MM.1S (cell line): ENCODE results near the gene PSMD1.
A peak's percentile ranks its signal among the peaks of the same experiment; 100 is the strongest.

Experiments used
- DNase-seq: peaks from one replicate; pipeline ENCODE4 v3.0.0-alpha.2; 2015
- H2AFZ ChIP-seq: fragments of 300-600 bp; sonication (generic); 2 replicates; pipeline ENCODE4 v1.6.0; 2016; ENCODE audit warnings: antibody characterized with exemption, low read length
- H3F3A ChIP-seq: fragments of 300-600 bp; sonication (generic); 2 replicates; pipeline ENCODE4 v1.6.1; 2016; ENCODE audit warnings: mild to moderate bottlenecking, antibody characterized with exemption, low read length, moderate library complexity, mixed read lengths; ENCODE audit not compliant: insufficient read depth
- H3K27ac ChIP-seq: fragments of 300-600 bp; sonication (generic); 2 replicates; pipeline ENCODE4 v1.5.1; 2016; ENCODE audit warnings: mild to moderate bottlenecking, low read length
- H3K27me3 ChIP-seq: fragments of 300-600 bp; sonication (generic); replicated peaks from 2 replicates; pipeline ENCODE4 v1.6.0; 2016; ENCODE audit warnings: low read length; ENCODE audit not compliant: insufficient read depth
- H3K36me3 ChIP-seq: fragments of 300-600 bp; sonication (generic); replicated peaks from 2 replicates; pipeline ENCODE4 v1.6.1; 2016; ENCODE audit warnings: mild to moderate bottlenecking, low read length, mixed read lengths; ENCODE audit not compliant: insufficient read depth
- H3K4me1 ChIP-seq: fragments of 300-600 bp; sonication (generic); 2 replicates; pipeline ENCODE4 v1.6.1; 2016; ENCODE audit warnings: low read length, mixed read lengths
- H3K4me2 ChIP-seq: fragments of 300-600 bp; sonication (generic); 2 replicates; pipeline ENCODE4 v1.6.0; 2016; ENCODE audit warnings: low read depth, low read length
- H3K4me3 ChIP-seq: fragments of 300-600 bp; sonication (generic); 2 replicates; pipeline ENCODE4 v1.5.1; 2016; ENCODE audit warnings: low read length, mixed read lengths
- H3K79me2 ChIP-seq: fragments of 300-600 bp; sonication (generic); 2 replicates; pipeline ENCODE4 v1.6.1; 2016; ENCODE audit warnings: mixed run types, low read length, mixed read lengths
- H3K9ac ChIP-seq: fragments of 300-600 bp; sonication (generic); 2 replicates; pipeline ENCODE4 v1.6.1; 2016; ENCODE audit warnings: low read length, mixed read lengths
- H3K9me2 ChIP-seq: fragments of 300-600 bp; sonication (generic); replicated peaks from 2 replicates; pipeline ENCODE4 v1.6.1; 2016; ENCODE audit warnings: mild to moderate bottlenecking, low read length, mixed read lengths; ENCODE audit not compliant: insufficient read depth
- H3K9me3 ChIP-seq: fragments of 300-600 bp; sonication (generic); replicated peaks from 2 replicates; pipeline ENCODE4 v1.6.1; 2016; ENCODE audit warnings: mild to moderate bottlenecking, low read length, mixed read lengths; ENCODE audit not compliant: insufficient read depth
- H4K20me1 ChIP-seq: fragments of 300-600 bp; sonication (generic); 2 replicates; pipeline ENCODE4 v1.6.1; 2016; ENCODE audit warnings: mild to moderate bottlenecking, low read length, moderate library complexity, mixed read lengths; ENCODE audit not compliant: insufficient read depth
- EZH2 ChIP-seq: fragments of 300-600 bp; sonication (generic); optimal IDR thresholded peaks from 2 replicates; pipeline ENCODE3; 2017; ENCODE audit warnings: low read depth, mild to moderate bottlenecking, antibody characterized with exemption, low read length, mixed read lengths
- EZH2phosphoT487 ChIP-seq: fragments of 300-600 bp; sonication (generic); IDR thresholded peaks from 2 replicates; pipeline ENCODE4 v1.6.1; 2018; ENCODE audit warnings: antibody characterized with exemption, low read length
- TF ChIP-seq, protein P1 (sequence below): fragments of 300-600 bp; sonication (generic); IDR thresholded peaks from 2 replicates; pipeline ENCODE4 v1.5.1; 2016; ENCODE audit warnings: antibody characterized with exemption, low read length, mixed read lengths

The PSMD1 gene

DNA sequence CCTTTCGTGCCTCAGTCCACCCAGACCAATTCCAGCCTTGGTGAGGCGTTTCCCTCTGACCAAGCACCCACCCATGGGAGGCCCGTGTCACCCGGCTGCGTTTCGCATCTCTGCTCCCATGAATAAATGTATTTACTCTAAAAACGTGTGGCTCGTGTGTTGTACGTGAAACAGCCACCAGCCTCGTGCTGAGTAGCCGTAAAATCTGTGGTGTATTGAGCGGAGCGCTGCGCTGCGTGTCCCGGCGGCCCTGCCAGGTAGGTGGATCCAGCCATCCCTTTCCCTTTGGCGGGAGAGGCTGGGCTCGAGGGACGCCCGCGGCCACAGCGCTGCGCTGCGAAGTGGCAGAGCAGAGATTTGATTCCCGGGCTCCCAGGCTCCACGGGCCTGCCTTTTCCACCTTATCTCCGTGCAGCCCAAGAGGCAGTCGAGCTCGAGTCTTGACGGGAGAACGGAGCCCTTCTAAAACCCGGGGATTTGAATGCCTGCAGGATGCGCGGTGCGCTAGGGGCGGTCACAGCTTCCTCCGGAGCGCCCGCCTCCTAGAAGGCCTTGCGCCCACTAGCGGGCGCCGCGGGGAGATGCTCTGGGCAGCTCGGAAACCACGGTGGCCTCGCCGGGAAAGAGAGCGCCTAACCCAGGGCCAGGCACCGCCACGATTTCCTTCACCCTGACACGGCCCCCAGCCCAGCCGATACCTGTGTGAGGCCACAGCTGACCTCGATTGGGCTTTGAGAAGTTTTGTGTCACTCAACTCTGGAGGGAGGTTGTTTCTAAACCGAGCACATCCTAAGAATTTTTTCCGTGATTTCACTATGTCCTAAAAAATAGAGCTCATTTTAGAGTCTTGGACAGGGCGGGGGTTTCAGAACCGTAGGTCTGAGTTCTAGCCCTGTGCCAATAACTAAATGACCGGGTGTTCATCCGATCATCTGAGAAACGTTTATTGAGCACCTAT is 3.9 kb upstream of the PSMD1 start:
- Histone ChIP-seq H3F3A (no peaks in the 10 kb centered on the region), H3K9me3 (no peaks in the 10 kb centered on the region), H3K4me2 (peak overlapping the region; percentile 99), H3K9me2 (no peaks in the 10 kb centered on the region), H4K20me1 (no peaks in the 10 kb centered on the region), H2AFZ (peak overlapping the region; percentile 93), H3K27me3 (peaks cover 12% of the 10 kb centered on the region), H3K9ac (peak overlapping the region; percentile 39; the same call in 1 of the 2 replicates), H3K79me2 (peaks cover 11% of the 10 kb centered on the region), H3K36me3 (no peaks in the 10 kb centered on the region), H3K4me3 (peak overlapping the region; percentile 82), H3K4me1 (peaks cover 5% of the 10 kb centered on the region; the same call in 1 of the 2 replicates), H3K27ac (no peak overlapping the region)
- no peak for TF ChIP-seq EZH2phosphoT487
- TF ChIP-seq, protein P1, sequence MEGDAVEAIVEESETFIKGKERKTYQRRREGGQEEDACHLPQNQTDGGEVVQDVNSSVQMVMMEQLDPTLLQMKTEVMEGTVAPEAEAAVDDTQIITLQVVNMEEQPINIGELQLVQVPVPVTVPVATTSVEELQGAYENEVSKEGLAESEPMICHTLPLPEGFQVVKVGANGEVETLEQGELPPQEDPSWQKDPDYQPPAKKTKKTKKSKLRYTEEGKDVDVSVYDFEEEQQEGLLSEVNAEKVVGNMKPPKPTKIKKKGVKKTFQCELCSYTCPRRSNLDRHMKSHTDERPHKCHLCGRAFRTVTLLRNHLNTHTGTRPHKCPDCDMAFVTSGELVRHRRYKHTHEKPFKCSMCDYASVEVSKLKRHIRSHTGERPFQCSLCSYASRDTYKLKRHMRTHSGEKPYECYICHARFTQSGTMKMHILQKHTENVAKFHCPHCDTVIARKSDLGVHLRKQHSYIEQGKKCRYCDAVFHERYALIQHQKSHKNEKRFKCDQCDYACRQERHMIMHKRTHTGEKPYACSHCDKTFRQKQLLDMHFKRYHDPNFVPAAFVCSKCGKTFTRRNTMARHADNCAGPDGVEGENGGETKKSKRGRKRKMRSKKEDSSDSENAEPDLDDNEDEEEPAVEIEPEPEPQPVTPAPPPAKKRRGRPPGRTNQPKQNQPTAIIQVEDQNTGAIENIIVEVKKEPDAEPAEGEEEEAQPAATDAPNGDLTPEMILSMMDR = peak; percentile 77
- DNase-seq = peak; percentile 86

DNA sequence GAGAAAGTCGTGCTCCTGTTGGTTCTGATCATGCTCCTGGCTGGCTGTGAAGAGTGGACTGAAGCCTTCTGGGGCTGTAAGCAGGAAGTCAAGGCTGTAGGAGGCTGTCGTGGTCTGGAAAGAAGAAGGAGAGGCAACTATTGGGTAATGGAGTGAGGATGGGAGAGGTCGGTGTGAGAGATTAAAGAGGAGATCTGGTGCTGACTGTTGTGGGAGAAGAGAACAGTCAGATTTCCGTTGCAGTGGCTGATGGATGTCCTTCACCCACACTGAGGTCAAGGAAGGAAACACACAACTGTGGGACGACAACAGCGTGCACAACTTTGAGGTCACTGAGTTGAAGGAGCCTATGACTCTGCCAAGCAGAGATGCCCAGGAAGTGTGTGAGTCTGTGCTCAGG is 2.8 kb upstream of the PSMD1 start:
- Histone ChIP-seq H3F3A (no peaks in the 10 kb centered on the region), H3K4me1 (peaks cover 15% of the 10 kb centered on the region; the same call in 1 of the 2 replicates), H3K9me2 (no peaks in the 10 kb centered on the region), H2AFZ (no peak overlapping the region), H3K27ac (no peak overlapping the region), H3K9ac (no peak overlapping the region), H3K36me3 (no peaks in the 10 kb centered on the region; the same call in 1 of the 2 replicates), H3K9me3 (no peaks in the 10 kb centered on the region), H3K4me2 (no peak overlapping the region), H3K79me2 (peaks cover 22% of the 10 kb centered on the region), H4K20me1 (no peaks in the 10 kb centered on the region; the same call in 1 of the 2 replicates), H3K4me3 (no peak overlapping the region), H3K27me3 (peaks cover 12% of the 10 kb centered on the region)
- no peak for DNase-seq
- TF ChIP-seq EZH2phosphoT487 (no peak), EZH2 (no peak)
- TF ChIP-seq, protein P1 = no peak

DNA sequence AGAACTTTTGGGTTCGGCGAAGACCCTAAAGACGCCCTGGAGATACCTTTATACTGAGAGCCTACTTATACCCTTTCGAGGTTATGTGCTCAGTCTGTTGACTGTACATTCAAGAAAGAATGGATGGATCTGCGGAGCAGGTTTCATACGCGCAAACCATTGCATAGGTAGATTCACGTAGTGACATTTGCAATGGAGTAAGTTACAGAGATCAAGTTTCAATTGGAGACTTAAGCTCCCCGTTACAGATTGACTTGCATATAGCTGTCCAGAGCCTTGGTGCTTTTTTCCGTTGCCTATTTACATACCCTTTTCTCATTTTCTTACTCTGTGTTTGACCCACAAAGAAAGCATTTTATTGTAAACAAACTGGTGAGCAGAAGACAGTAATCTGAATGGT is 923 bp downstream of the PSMD1 start:
- H3K4me2 ChIP-seq = peak overlapping the region; percentile 89
- no peaks in the 10 kb centered on the region for H3K9me2 ChIP-seq
- peak overlapping the region; percentile 97 for H3K9ac ChIP-seq
- H4K20me1 ChIP-seq = peaks cover 12% of the 10 kb centered on the region
- TF ChIP-seq, protein P1 = no peak
- no peak for TF ChIP-seq EZH2
- no peak for DNase-seq
- no peaks in the 10 kb centered on the region for H3K27me3 ChIP-seq
- H3K27ac ChIP-seq = peak overlapping the region; percentile 74; the same call in 1 of the 2 replicates
- H3F3A ChIP-seq = no peaks in the 10 kb centered on the region
- no peak overlapping the region for H2AFZ ChIP-seq
- H3K79me2 ChIP-seq = peaks cover 59% of the 10 kb centered on the region
- H3K36me3 ChIP-seq = peaks cover under 1% of the 10 kb centered on the region; the same call in 1 of the 2 replicates
- H3K4me1 ChIP-seq = peaks cover 22% of the 10 kb centered on the region; the same call in 1 of the 2 replicates
- no peaks in the 10 kb centered on the region for H3K9me3 ChIP-seq
- peak overlapping the region; percentile 98 for H3K4me3 ChIP-seq
